Activated CD8-positive, alpha-beta T cell treated with anti-CD3 and anti-CD28 coated beads, Interleukin-2, amount 10 ng/mL, durations not matched to agents 7 days and 5 days (primary cell): ENCODE results near the gene SNRNP200. TPM values are rescaled to one million over a fixed set of nuclear protein-coding genes. Genes with fewer than 3 reads are reported as not detected.
A peak's percentile ranks its signal among the peaks of the same experiment; 100 is the strongest.

Experiments
- ATAC-seq: fragments of 150-1000 bp; cut with Tn5 transposase; one replicate; pipeline ENCODE4 v1.10.0; 2021; ENCODE audit warnings: moderate library complexity
- CTCF ChIA-PET: fragments of 350-600 bp; sonication (Branson Sonifier 250); formaldehyde crosslinking; loops from one replicate; lab custom pipeline; 2021; ENCODE audit warnings: antibody characterized with exemption; lab: Charles Lee
- POLR2A ChIA-PET: fragments of 350-600 bp; sonication (Branson Sonifier 250); formaldehyde crosslinking; loops from one replicate; lab custom pipeline; 2021; ENCODE audit warnings: antibody characterized with exemption; lab: Charles Lee
- DNase-seq: peaks from one replicate; pipeline ENCODE4 v3.0.0-alpha.2; 2020
- H3K27ac Mint-ChIP-seq: one replicate; pipeline ENCODE4 v1.8.0; 2021; ENCODE audit warnings: mild to moderate bottlenecking, mixed read lengths
- H3K27me3 Mint-ChIP-seq: one replicate; pipeline ENCODE4 v1.8.0; 2021; ENCODE audit warnings: low read depth, mixed read lengths
- H3K36me3 Mint-ChIP-seq: one replicate; pipeline ENCODE4 v1.8.0; 2021; ENCODE audit warnings: low read depth, mixed read lengths
- H3K4me1 Mint-ChIP-seq: one replicate; pipeline ENCODE4 v1.8.0; 2021; ENCODE audit warnings: low read depth, mixed read lengths
- H3K4me3 Mint-ChIP-seq: one replicate; pipeline ENCODE4 v1.8.0; 2021; ENCODE audit warnings: mild to moderate bottlenecking, mixed read lengths
- H3K9me3 Mint-ChIP-seq: one replicate; pipeline ENCODE4 v1.8.0; 2022; ENCODE audit warnings: mixed read lengths; ENCODE audit not compliant: insufficient read depth
- total RNA-seq, 2 experiments: library from RNA; stranded (reverse); gene quantifications; one replicate each; pipeline ENCODE4 v1.2.3, GENCODE V29; 2021

Gene SNRNP200
- total RNA-seq, 2 experiments from 2014 or later: 177 to 181 TPM

DNA sequence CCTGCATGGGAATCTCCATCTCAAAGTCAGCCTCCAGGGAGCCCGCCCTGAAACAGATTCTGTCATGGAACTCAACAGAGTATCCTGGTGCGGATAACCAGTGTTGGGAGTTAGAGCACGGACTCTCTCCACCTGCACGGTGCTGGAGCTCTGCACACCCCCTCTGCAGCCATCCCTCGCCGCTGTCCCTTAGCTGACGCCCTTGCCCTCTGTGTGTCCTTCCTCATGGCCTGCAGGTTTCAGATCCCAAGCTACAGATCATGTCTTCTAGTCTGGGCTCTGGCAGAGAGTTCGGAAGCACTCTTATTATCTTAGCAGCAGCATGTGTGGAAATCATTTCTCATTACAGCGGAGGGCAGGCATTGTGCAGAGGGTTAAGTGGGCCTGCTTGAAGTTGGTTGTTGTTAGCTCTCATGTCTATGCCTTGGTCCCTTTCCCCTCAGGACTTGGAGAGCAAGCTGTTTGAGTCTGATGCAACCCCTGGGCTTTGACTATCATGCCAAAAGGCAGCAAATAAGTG, 65.5 kb downstream of the SNRNP200 start:
- Mint-ChIP-seq H3K4me3 (no peak overlapping the region), H3K4me1 (peaks cover 36% of the 10 kb centered on the region), H3K27me3 (no peaks in the 10 kb centered on the region), H3K9me3 (no peaks in the 10 kb centered on the region), H3K36me3 (peaks cover 6% of the 10 kb centered on the region), H3K27ac (peak overlapping the region; percentile 27)
- ChIA-PET POLR2A (interaction anchor here (2.2 kb wide), 1 partner anchor 31 kb away, joined by 12 read pairs; the partner anchor contains the start of gene STARD7), CTCF (interaction anchor here (0.8 to 1.6 kb wide), 4 partner anchors 21 to 103 kb away, joined by 3 to 6 read pairs (median 4); no protein-coding TSS in a partner anchor)
- no peak for DNase-seq
- ATAC-seq: no peak

DNA sequence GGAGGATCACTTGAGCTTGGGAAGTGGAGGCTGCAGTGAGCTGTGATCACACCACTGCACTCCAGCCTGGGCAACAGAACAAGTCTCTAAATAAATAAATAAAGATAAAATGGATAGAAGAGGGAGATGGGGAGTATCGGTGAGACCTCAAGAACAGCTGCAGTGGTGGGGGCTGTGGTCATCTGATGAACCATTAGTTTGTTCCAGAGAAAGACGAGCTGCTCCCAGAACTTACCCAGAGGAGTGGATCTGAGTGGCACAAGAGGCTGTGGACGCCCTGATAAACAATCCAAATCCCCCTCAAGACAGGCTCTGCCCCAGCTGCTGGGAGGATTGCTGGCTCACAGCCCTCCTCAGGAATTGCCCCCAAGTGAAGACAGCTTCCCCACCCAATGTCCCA, 66.3 kb downstream of the SNRNP200 start:
- POLR2A ChIA-PET: interaction anchor here (2.2 kb wide), 1 partner anchor 30 kb away, joined by 12 read pairs; the partner anchor contains the start of gene STARD7
- H3K9me3 Mint-ChIP-seq: no peaks in the 10 kb centered on the region
- ATAC-seq: no peak
- no peak overlapping the region for H3K27ac Mint-ChIP-seq
- no peak overlapping the region for H3K4me3 Mint-ChIP-seq
- no peak for DNase-seq
- H3K36me3 Mint-ChIP-seq: peaks cover 4% of the 10 kb centered on the region
- H3K4me1 Mint-ChIP-seq: peaks cover 32% of the 10 kb centered on the region
- no peaks in the 10 kb centered on the region for H3K27me3 Mint-ChIP-seq
- CTCF ChIA-PET: interaction anchor here (0.9 to 1.6 kb wide), 3 partner anchors 28 to 102 kb away, joined by 3 to 6 read pairs (median 5); no protein-coding TSS in a partner anchor

DNA sequence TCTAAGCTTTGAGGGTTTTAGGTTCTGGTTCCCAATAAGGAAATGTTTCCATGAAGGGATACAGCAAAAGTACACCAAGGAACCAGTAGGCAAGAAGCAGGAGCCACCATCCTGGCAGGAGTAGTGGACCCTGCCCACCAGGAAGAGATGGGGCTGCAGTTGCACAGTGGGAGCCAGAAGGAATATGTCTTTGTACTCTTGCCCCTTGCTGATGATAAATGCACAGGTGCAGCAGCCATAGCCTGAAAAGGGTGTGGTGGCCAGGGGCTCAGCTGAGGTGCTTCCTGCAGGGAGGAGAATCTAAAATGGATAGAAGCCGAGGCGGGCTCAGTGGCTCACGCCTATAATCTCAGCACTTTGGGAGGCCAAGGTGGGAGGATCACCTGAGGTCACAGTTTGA, 67.1 kb downstream of the SNRNP200 start:
- no peaks in the 10 kb centered on the region for H3K9me3 Mint-ChIP-seq
- H3K36me3 Mint-ChIP-seq: peaks cover 4% of the 10 kb centered on the region
- no peak overlapping the region for H3K4me3 Mint-ChIP-seq
- H3K4me1 Mint-ChIP-seq: peaks cover 32% of the 10 kb centered on the region
- H3K27ac Mint-ChIP-seq: no peak overlapping the region
- POLR2A ChIA-PET: interaction anchor here (2.2 kb wide), 1 partner anchor 30 kb away, joined by 12 read pairs; the partner anchor contains the start of gene STARD7
- no peaks in the 10 kb centered on the region for H3K27me3 Mint-ChIP-seq
- no peak for ATAC-seq
- no peak for DNase-seq
- CTCF ChIA-PET: no interaction called here

DNA sequence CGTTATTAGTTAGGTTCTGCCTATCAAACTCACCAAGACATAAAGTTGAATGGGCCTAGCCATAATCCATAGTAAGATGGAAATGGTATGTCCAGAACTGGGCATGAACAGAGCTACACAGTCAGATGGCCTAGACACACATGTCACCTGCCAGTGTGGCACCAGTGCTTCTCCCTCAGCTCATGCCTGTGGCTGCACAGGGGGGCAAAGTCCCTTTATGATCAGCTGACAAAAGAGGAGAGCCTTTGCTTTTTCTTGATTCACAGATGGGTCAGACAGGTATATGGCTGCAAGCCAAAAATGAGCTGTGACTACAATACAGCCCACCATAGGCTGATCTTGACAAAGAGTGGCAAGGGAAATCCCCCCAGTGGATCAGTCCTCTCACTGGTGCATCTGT, 68.5 kb downstream of the SNRNP200 start:
- no peaks in the 10 kb centered on the region for H3K9me3 Mint-ChIP-seq
- H3K27me3 Mint-ChIP-seq: no peaks in the 10 kb centered on the region
- DNase-seq: no peak
- no peak for ATAC-seq
- CTCF ChIA-PET: no interaction called here
- H3K4me1 Mint-ChIP-seq: peaks cover 18% of the 10 kb centered on the region
- POLR2A ChIA-PET: interaction anchor here (0.9 kb wide), 1 partner anchor 28 kb away, joined by 5 read pairs; the partner anchor contains the start of gene STARD7
- no peak overlapping the region for H3K4me3 Mint-ChIP-seq
- no peaks in the 10 kb centered on the region for H3K36me3 Mint-ChIP-seq
- H3K27ac Mint-ChIP-seq: no peak overlapping the region

DNA sequence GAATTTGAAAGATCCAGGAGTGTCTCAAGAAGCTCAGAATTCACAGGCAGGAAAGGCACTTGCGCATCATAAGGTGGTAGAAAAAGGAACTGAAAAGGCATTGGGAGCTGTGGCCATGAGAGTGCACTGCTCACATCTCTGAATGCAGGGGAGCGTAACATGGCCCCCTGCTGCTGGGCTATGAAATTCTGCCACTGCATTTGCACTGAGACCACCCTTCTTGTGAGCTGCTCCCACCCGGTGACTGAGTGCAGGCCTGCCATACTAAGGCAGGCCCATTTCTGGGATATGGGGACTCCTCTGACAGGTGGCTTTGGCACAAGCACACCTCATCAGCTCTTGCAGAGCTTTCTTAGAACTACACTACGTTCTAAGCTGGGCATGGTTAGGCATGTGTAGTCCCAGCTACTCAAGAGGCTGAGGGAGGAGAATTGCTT, 71.4 kb downstream of the SNRNP200 start:
- ATAC-seq: no peak
- POLR2A ChIA-PET: interaction anchor here (1.1 to 1.2 kb wide), 2 partner anchors 8 to 21 kb away, joined by 3 to 4 read pairs; no protein-coding TSS in a partner anchor
- CTCF ChIA-PET: interaction anchor here (1.5 to 2.0 kb wide), 3 partner anchors 12 to 60 kb away, joined by 4 to 5 read pairs (median 5); no protein-coding TSS in a partner anchor

DNA sequence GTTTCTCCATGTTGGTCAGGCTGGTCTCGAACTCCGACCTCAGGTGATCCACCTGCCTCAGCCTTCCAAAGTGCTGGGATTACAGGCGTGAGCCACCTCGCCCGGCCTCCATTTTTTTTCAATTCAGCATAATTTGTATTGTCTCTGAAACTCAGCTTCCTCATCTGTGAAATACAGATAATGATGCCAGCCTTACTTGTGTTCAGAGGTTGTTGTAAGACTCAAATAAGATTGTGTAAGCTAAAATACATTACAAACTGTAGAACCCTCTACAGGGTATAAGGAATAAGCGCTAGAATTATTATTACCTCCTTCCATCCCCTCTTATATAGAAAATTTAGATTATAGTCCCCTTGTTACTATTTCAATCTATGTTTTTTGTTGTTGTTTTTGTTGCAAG, 71.9 kb downstream of the SNRNP200 start:
- no peak overlapping the region for H3K4me3 Mint-ChIP-seq
- ChIA-PET CTCF (interaction anchor here (0.8 to 2.0 kb wide), 4 partner anchors 13 to 59 kb away, joined by 4 to 5 read pairs (median 4); no protein-coding TSS in a partner anchor), POLR2A (interaction anchor here (1.1 to 1.2 kb wide), 2 partner anchors 9 to 21 kb away, joined by 3 to 4 read pairs; no protein-coding TSS in a partner anchor)
- no peaks in the 10 kb centered on the region for H3K4me1 Mint-ChIP-seq
- H3K27ac Mint-ChIP-seq: no peak overlapping the region
- no peak for DNase-seq
- H3K36me3 Mint-ChIP-seq: no peaks in the 10 kb centered on the region
- H3K9me3 Mint-ChIP-seq: no peaks in the 10 kb centered on the region
- H3K27me3 Mint-ChIP-seq: no peaks in the 10 kb centered on the region
- no peak for ATAC-seq

More for the DNA sequence above, 71.4 kb downstream of the SNRNP200 start:
- H3K4me1 Mint-ChIP-seq: no peaks in the 10 kb centered on the region
- H3K27me3 Mint-ChIP-seq: no peaks in the 10 kb centered on the region
- no peak overlapping the region for H3K4me3 Mint-ChIP-seq
- H3K9me3 Mint-ChIP-seq: no peaks in the 10 kb centered on the region
- no peak overlapping the region for H3K27ac Mint-ChIP-seq
- no peaks in the 10 kb centered on the region for H3K36me3 Mint-ChIP-seq
- DNase-seq: no peak

DNA sequence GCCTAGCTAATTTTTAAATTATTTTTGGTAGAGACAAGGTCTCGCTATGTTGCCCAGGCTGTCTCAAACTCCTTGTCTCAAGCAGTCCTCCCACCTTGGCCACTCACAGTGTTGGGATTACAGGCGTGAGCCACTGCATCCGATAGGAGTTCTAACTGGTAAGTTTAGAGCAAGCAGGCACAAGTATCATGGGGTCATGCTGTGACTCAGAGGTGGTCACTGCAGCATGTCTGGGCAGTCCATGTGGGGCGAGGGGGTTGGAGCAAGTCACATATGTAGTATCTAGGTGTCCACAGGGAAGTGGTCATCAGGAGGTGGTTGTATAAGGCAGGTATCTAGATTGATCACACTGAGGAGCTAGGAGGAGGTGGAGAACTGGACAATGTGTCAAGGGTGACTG, 74.0 kb downstream of the SNRNP200 start:
- CTCF ChIA-PET: interaction anchor here (0.9 kb wide), 1 partner anchor 57 kb away, joined by 3 read pairs; no protein-coding TSS in a partner anchor
- POLR2A ChIA-PET: interaction anchor here (2.1 kb wide), 1 partner anchor 10 kb away, joined by 8 read pairs; no protein-coding TSS in a partner anchor
- H3K36me3 Mint-ChIP-seq: no peaks in the 10 kb centered on the region
- H3K27me3 Mint-ChIP-seq: no peaks in the 10 kb centered on the region
- ATAC-seq (no peak), DNase-seq (no peak)
- no peaks in the 10 kb centered on the region for H3K4me1 Mint-ChIP-seq
- H3K27ac Mint-ChIP-seq: no peak overlapping the region
- no peaks in the 10 kb centered on the region for H3K9me3 Mint-ChIP-seq
- no peak overlapping the region for H3K4me3 Mint-ChIP-seq

DNA sequence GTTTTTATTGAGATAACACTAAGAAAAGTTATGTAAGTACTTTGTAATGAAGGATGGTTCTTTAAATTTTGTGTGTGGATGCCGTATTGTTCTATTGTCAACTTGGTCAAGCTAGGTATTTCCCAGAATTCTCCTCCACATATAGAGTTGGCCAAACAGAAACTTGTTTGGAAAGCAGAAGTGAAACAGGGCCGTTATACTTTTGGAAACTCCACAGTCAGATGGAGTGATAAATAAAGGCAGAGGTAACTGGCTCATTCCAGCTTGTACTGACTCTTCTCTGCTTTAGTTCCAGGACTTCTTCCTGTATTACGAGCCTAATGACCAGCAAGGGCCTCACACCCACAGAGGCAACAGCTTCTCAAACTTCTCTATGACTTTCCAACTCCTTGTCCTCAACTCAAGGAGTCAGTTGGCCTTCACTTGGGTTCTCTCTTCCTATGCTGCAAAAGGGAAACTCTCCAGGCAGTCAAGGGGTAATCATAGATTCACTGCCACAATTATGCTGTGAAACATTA, 80.3 kb downstream of the SNRNP200 start:
- H3K4me1 Mint-ChIP-seq: peaks cover 4% of the 10 kb centered on the region
- DNase-seq: no peak
- H3K9me3 Mint-ChIP-seq: no peaks in the 10 kb centered on the region
- CTCF ChIA-PET: interaction anchor here (1.2 kb wide), 1 partner anchor 16 kb away, joined by 3 read pairs; the partner anchor contains the start of gene STARD7
- no peak overlapping the region for H3K4me3 Mint-ChIP-seq
- no peak overlapping the region for H3K27ac Mint-ChIP-seq
- ATAC-seq: no peak
- H3K36me3 Mint-ChIP-seq: no peaks in the 10 kb centered on the region
- no peaks in the 10 kb centered on the region for H3K27me3 Mint-ChIP-seq
- POLR2A ChIA-PET: interaction anchor here (0.7 kb wide), 1 partner anchor 17 kb away, joined by 3 read pairs; no protein-coding TSS in a partner anchor

Other genes starting within 250 kb of the SNRNP200 start
- under 1 TPM in 1 of 2 experiments, not detected in 1; 0.08 TPM for gene ADRA2B, start 189.0 kb downstream of the SNRNP200 start, total RNA-seq
- gene ASTL, start 167.0 kb downstream of the SNRNP200 start, total RNA-seq: under 1 TPM in 1 of 2 experiments, not detected in 1; 0.34 TPM
- 10 to 100 TPM; 20.3 to 21.2 TPM for gene DUSP2, start 160.1 kb downstream of the SNRNP200 start, total RNA-seq
- gene STARD7, start 96.7 kb downstream of the SNRNP200 start, total RNA-seq: 100 to 1,000 TPM; 139 to 143 TPM
- 10 to 100 TPM; 31.8 to 34.2 TPM for gene TMEM127, start 39.5 kb downstream of the SNRNP200 start, total RNA-seq
- 10 to 100 TPM; 64.9 to 65.9 TPM for gene CIAO1, start 39.3 kb downstream of the SNRNP200 start, total RNA-seq
- 10 to 100 TPM; 43.4 to 43.5 TPM for gene ITPRIPL1, start 19.8 kb upstream of the SNRNP200 start, total RNA-seq
- 100 to 1,000 TPM in 1 of 2 experiments, 10 to 100 TPM in 1; 87.3 to 101 TPM for gene NCAPH, start 30.2 kb upstream of the SNRNP200 start, total RNA-seq
- gene NEURL3, start 199.8 kb upstream of the SNRNP200 start, total RNA-seq: not detected
- 10 to 100 TPM; 37.7 to 40.1 TPM for gene ARID5A, start 231.2 kb upstream of the SNRNP200 start, total RNA-seq